Activated CD4-positive, alpha-beta T cell treated with anti-CD3 and anti-CD28 coated beads, Interleukin-2, amount 50 U/mL, for 48 hours (primary cell): ENCODE measurements around the gene SYT5.
A peak's percentile ranks its signal among the peaks of the same experiment; 100 is the strongest.
"Not testable (repeated sequence)": the region's sequence is repeated elsewhere in the genome, so short reads cannot be mapped to it uniquely, and the experiment has no call there.

ENCODE experiments used
- DNase-seq, 2 experiments: peaks; one replicate each; pipeline ENCODE4 v3.0.0-alpha.2; 2020

The SYT5 gene

GRCh38 chr19:55206664-55207500 is 26.8 kb upstream of the SYT5 start:
- DNase-seq: peak; percentile 56 to 65

GRCh38 chr19:55202199-55202598 is 22.1 kb upstream of the SYT5 start:
- DNase-seq: not testable (repeated sequence)

- DNase-seq: no peak
Measured at GRCh38 chr19:55199620-55200204, 19.6 kb upstream of the SYT5 start.

GRCh38 chr19:55198651-55199050 is 18.6 kb upstream of the SYT5 start:
- no peak for DNase-seq

GRCh38 chr19:55197528-55197927 is 17.4 kb upstream of the SYT5 start:
- DNase-seq: no peak

GRCh38 chr19:55196803-55197202 is 16.7 kb upstream of the SYT5 start:
- DNase-seq: no peak

GRCh38 chr19:55193481-55193880 is 13.4 kb upstream of the SYT5 start:
- no peak for DNase-seq

GRCh38 chr19:55189403-55189835 is 9.3 kb upstream of the SYT5 start:
- DNase-seq: no peak

- DNase-seq: no peak
Measured at GRCh38 chr19:55188625-55189024, 8.5 kb upstream of the SYT5 start.

- DNase-seq: no peak
Measured at GRCh38 chr19:55186080-55186479, 6.0 kb upstream of the SYT5 start.

- no peak for DNase-seq
Measured at GRCh38 chr19:55181740-55182139, 1.7 kb upstream of the SYT5 start.

- peak; percentile 83 to 86 for DNase-seq
Measured at GRCh38 chr19:55178781-55179599, 1.1 kb downstream of the SYT5 start.

- no peak for DNase-seq
Measured at GRCh38 chr19:55176076-55176475, 4.0 kb downstream of the SYT5 start.

GRCh38 chr19:55175117-55175867 is 4.8 kb downstream of the SYT5 start:
- DNase-seq: no peak

GRCh38 chr19:55174425-55175116 is 5.5 kb downstream of the SYT5 start:
- DNase-seq: no peak

- peak; percentile 69 to 74 for DNase-seq
Measured at GRCh38 chr19:55173714-55174409, 6.2 kb downstream of the SYT5 start.

GRCh38 chr19:55173186-55173713 is 6.8 kb downstream of the SYT5 start:
- no peak for DNase-seq

GRCh38 chr19:55172741-55173140 is 7.3 kb downstream of the SYT5 start:
- DNase-seq: no peak

- not testable (repeated sequence) for DNase-seq
Measured at GRCh38 chr19:55172318-55172717, 7.8 kb downstream of the SYT5 start.

- DNase-seq: no peak
Measured at GRCh38 chr19:55171440-55171839, 8.6 kb downstream of the SYT5 start.

GRCh38 chr19:55169136-55169535 is 11.0 kb downstream of the SYT5 start:
- no peak for DNase-seq
